GM18499 (cell line): ENCODE results near the gene SMURF2.

ENCODE experiments used
- ATAC-seq: cut with Tn5 transposase; IDR thresholded peaks from one replicate; pipeline ENCODE4 v1.9.1; 2021; ENCODE audit warnings: moderate number of reproducible peaks; ENCODE audit not compliant: insufficient read depth, unreplicated experiment

SMURF2 gene

GRCh38 chr17:64506576-64507412, 155.3 kb downstream of the SMURF2 start, which contains the start of gene CEP95:
CEP95 (plus strand) TSS chr17:64506977; CDS start chr17:64507098, 121 bp downstream.
- ATAC-seq: peak; percentile 36

GRCh38 chr17:64506201-64506575, 155.9 kb downstream of the SMURF2 start, which contains the start of gene DDX5:
DDX5 (minus strand) TSS chr17:64506289; CDS start chr17:64506119, 170 bp downstream.
- ATAC-seq: peak; percentile 35

- no peak for ATAC-seq
Measured at GRCh38 chr17:64505340-64506200, 156.5 kb downstream of the SMURF2 start.

GRCh38 chr17:64504769-64505339, 157.3 kb downstream of the SMURF2 start:
- no peak for ATAC-seq

GRCh38 chr17:64503821-64504768, 158.0 kb downstream of the SMURF2 start:
- ATAC-seq: no peak

- ATAC-seq: no peak
Measured at GRCh38 chr17:64503341-64503740, 158.8 kb downstream of the SMURF2 start.

- no peak for ATAC-seq
Measured at GRCh38 chr17:64502809-64503208, 159.3 kb downstream of the SMURF2 start.

- no peak for ATAC-seq
Measured at GRCh38 chr17:64502021-64502420, 160.1 kb downstream of the SMURF2 start.

- ATAC-seq: no peak
Measured at GRCh38 chr17:64500862-64501765, 161.0 kb downstream of the SMURF2 start.

- no peak for ATAC-seq
Measured at GRCh38 chr17:64500487-64500859, 161.6 kb downstream of the SMURF2 start.

GRCh38 chr17:64499805-64500486, 162.2 kb downstream of the SMURF2 start:
- no peak for ATAC-seq

GRCh38 chr17:64498308-64499203, 163.6 kb downstream of the SMURF2 start:
- ATAC-seq: no peak

- ATAC-seq: no peak
Measured at GRCh38 chr17:64497565-64498035, 164.5 kb downstream of the SMURF2 start.

- peak; percentile 46 for ATAC-seq
Measured at GRCh38 chr17:64496786-64497564, 165.1 kb downstream of the SMURF2 start, which contains the start of gene POLG2. POLG2 (minus strand) TSS chr17:64497054; CDS start chr17:64496968, 86 bp downstream.

- ATAC-seq: no peak
Measured at GRCh38 chr17:64496348-64496785, 165.7 kb downstream of the SMURF2 start.
